GM21390 (cell line): ENCODE measurements around the gene OR8D2.
A peak's percentile ranks its signal among the peaks of the same experiment; 100 is the strongest.

Source experiments
- ATAC-seq: cut with Tn5 transposase; IDR thresholded peaks from one replicate; pipeline ENCODE4 v1.9.1; 2021; ENCODE audit not compliant: unreplicated experiment

The OR8D2 gene

DNA sequence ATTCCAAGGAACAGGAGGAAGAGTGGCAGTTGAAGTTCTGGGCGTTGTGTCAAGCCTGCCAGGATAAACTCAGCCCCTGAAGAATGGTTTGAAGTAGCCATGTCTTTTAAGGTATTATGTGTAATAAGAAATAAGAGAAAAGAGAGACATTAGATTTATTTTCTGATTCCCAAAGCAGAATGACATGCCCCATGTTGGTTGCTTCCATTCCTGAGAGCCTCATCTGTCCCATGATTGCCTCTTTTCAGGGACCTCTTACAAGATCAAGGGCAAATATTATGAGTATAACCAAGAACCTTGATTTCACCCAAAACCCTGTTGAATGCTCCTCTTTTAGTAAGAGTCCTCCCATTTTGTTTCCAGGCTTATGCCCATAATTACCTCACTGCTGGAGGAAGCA is at the start of gene OR8D2:
TSS of gene OR8D2 (minus strand) at position 101 of the 400 bp plus-strand sequence. CDS start at position 101, 0 bp downstream.
- no peak for ATAC-seq

DNA sequence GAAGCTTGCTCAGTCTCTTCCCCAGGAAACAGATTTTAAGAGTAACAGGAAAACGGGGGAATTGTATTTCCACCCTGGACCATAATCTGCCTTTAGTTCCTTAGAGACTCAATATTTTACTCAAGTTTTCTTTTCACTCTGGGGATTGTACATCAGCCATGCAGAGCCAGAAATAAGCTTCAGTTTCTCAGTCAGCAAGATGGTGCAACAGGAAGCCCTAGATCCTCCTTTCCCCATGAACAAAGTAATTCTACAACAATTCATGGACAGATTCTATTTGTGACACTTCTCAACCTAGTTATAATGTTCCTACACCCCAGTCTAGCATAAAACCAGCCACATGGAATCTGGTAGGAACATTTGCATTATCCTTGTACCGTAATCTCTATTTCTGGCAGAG is 39.6 kb upstream of the OR8D2 start:
- no peak for ATAC-seq

DNA sequence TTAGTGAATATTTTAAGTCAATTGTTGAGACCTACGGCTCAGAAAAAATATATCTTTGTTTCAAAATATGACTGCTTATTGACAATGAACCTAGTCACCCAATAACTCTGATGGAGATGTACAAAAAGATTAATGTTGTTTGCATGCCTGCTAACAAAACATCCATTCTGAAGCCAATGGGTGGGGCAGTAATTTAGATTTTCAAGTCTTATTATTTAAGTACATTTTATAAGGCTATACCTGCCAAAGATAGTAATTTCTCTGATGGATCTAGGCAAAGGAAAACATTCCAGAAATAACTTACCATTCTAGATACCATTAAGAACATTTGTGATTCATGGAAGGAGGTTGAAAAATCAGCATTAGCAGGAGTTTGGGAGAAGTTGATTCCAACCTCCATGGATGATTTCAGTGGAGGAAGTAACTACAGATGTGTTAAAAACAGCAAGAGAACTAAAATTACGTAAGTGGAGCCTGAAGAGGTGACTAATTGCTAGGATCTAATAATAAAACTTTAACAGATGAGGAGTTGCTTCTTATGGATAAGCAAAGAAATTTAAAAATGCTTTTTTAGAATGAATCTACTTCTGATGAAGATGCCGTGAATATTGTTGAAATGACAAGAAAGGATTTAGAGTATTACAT is 26.4 kb upstream of the OR8D2 start:
- ATAC-seq, result no peak

DNA sequence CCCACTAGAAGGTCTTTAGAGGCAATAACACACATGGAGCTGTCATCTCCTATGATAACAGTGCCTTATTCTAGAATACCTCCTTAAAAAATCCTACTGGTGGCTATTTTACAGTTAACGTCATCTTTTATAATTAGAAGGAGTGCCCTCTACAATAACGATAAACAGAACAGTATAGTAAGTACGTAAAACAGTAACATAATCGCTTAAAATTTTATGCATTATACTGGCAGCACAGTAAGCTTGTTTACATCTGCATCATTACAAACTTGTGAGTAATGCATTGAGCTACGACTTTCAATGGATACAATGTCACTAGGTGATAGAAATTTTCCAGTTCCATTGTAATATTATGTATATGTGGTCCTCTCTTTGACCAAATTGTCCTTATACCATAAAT is 24.3 kb upstream of the OR8D2 start:
- no peak for ATAC-seq

GRCh38 chr11:124340142-124340447 is 20.1 kb upstream of the OR8D2 start:
- no peak for ATAC-seq

DNA sequence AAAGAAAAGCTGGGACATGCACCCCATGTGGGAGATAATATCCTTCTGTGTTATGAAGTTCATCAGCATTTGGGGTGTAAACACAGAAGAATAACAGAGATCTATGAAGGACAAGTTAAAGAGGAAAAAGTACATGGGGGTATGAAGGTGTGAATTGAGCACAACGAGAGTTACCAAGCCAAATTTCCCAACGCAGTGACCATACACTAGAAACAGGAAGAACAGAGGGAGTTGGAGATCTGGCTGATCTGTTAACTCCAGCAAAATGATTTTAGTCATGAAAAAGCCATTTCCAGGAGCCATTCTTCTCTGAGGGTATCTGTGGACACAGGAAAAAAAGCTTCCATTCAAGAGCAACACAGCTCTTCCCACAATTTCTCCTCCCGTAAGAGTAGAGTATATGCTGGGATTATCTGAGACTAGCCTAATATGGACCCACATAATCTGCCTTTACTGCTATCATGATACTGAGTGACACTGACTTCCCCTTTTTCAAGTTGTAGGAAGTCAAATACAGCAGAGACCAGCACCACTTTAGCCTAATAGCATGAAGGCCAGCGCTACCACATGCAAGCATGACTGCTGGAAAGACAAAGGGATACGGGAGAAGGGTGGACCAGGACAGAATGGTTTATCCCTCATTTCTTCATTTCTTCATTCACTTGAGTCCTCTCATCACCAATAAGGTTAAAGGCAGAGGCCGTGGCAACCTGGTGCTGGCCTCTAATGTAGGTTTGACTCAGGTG is 19.6 kb upstream of the OR8D2 start:
- no peak for ATAC-seq

GRCh38 chr11:124331873-124332272 is 11.9 kb upstream of the OR8D2 start:
- ATAC-seq, result no peak

DNA sequence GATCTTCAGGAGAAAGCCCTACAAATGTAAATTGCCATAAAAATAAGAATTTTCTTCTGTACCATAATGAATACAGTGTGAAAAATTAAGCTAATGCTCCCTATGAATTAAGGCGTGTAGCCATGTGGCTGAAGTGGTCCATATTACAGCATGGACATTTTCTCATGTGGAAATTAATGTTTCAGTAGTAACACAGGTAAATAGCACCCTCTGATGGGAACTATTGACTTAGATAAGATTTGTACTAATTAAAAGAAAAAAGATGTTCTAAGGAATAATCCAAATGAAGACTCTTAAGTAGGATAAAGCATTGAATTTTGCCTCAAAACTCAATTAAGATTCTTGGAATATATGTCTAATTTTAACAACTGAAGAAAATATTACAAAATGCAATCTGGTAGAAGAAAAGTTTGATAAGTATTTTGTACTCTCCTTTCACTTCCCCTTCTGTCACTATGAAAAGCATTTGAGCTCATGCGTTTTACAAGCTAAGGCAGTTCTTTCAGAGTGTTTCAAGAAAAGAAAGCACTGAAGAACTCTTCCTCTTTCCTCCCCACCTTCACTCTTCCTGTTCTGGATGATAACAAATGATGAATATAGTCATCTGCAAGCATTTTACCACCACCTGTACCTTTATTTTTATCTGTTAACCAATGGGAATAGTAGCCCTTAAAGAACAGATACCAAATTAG is 9.9 kb upstream of the OR8D2 start:
- peak; percentile 99 for ATAC-seq

GRCh38 chr11:124327775-124328174 is 7.8 kb upstream of the OR8D2 start:
- ATAC-seq, result no peak

DNA sequence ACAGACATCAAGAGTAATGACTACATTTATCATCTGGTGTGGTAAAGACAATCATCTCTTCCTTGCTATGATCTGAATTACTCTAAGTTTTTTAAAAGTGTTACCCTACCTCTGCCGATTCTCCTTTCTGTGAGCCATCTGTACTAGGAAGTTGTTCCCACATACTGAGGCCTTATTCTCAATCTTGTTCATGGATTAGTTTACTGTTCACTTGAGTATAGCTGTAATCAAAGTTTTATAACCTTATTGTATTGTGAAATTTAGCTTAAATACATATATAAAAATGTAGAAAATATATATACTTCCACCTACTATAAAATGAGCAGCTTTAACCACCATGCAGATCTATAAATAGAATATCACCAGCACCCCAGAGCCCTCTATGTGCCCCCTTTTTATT is 2.4 kb upstream of the OR8D2 start:
- ATAC-seq, result no peak

GRCh38 chr11:124315052-124315451 is 4.9 kb downstream of the OR8D2 start:
- no peak for ATAC-seq

GRCh38 chr11:124313849-124314248 is 6.1 kb downstream of the OR8D2 start, which contains the start of gene OR8D1:
Gene OR8D1 (minus strand): TSS chr11:124313949. CDS start chr11:124310766, 3,183 bp downstream.
- ATAC-seq, result no peak

GRCh38 chr11:124313131-124313530 is 6.9 kb downstream of the OR8D2 start:
- ATAC-seq, result no peak

- ATAC-seq, result no peak
Observed at GRCh38 chr11:124311670-124312069, 8.3 kb downstream of the OR8D2 start.

GRCh38 chr11:124311269-124311668 is 8.7 kb downstream of the OR8D2 start:
- ATAC-seq, result no peak

DNA sequence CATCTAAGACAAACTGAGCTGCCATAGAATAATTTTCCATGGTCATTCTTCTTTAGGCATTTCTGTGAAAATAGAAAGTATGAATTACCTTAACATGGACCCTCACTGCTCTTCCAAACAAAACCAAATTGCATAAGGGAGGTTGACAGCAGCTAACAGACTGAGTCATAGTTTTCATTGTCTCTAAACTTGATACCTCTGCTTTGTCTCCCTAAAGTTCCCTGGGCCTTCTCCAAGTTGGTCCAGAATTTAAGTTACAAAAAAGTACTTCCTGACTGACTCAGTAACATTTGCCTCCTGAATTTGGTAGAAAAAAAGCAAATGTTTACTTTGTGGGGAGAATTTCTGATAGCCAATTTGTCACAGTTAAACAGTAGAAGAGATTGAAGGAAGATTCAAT is 9.3 kb downstream of the OR8D2 start:
- no peak for ATAC-seq

GRCh38 chr11:124307093-124307492 is 12.9 kb downstream of the OR8D2 start:
- ATAC-seq, result no peak

GRCh38 chr11:124302347-124303125 is 17.5 kb downstream of the OR8D2 start:
- no peak for ATAC-seq

- ATAC-seq, result no peak
Observed at GRCh38 chr11:124301548-124301947, 18.4 kb downstream of the OR8D2 start.

DNA sequence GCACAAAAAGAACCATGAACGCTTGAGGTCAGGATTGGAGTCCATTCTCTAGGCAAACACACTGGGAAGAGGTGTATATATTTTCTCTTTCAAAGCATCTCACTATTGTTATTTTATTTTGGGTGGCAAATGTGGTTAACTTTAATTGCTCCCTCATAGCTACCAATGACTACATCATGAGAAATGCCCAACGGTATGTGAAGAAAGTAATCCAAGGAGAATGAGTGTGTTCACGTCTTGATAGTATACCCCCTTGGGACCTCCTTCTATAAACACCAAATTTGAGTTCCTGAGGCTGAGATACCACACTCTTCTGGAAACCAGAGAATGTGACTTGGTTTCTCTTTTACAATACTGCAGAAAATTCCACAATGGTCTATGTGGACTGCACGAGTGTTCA is 22.1 kb downstream of the OR8D2 start:
- ATAC-seq, result no peak

DNA sequence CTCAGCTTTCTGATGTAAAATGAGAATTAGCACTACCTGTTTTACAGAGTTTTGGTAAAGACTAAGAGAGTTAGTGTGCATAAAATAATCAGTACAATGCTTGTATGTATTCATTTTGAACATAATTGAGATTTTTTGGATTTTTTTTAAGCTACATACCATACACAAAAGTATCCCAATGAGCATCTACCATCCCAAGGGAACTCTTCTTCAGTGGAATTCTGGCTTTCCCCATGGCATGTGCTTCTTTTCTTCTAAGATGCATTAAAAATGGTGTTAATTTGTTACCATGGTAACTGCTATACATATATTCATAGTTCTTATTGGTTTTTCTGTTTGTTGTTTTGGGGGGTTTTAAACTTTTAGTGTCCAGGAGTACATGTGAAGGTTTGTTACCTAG is 24.0 kb downstream of the OR8D2 start:
- no peak for ATAC-seq
